GM12878 (cell line): ENCODE data around the gene RNPEP. TPM values are rescaled to one million over a fixed set of nuclear protein-coding genes. Genes with fewer than 3 reads are reported as not detected.
A peak's percentile ranks its signal among the peaks of the same experiment; 100 is the strongest.

Experiments used
- ATAC-seq: fragments of 200-7000 bp; cut with Tn5 transposase; 3 replicates; pipeline ENCODE4 v1.9.1; 2020; ENCODE audit warnings: mild to moderate bottlenecking, moderate library complexity
- BruUV-seq: library from RNA; stranded (reverse); fragments of 400-500 nt; replicated peaks from 2 replicates; lab custom pipeline; 2021; lab: Mats Ljungman, UMichigan
- CTCF ChIA-PET: fragments of 300-600 bp; sonication (Branson Sonifier 250); formaldehyde crosslinking; extraction: SDS; loops from one replicate; lab custom pipeline; 2021; ENCODE audit warnings: inconsistent platforms; lab: Yijun Ruan, JAX
- POLR2A ChIA-PET: fragments of 350-600 bp; formaldehyde crosslinking; extraction: SDS; loops from one replicate; lab custom pipeline; 2021; ENCODE audit warnings: inconsistent platforms; lab: Charles Lee
- RAD21 ChIA-PET: fragments of 300-600 bp; sonication (Branson Sonifier 250); formaldehyde crosslinking; loops from one replicate; lab custom pipeline; 2023; ENCODE audit warnings: antibody characterized with exemption; ENCODE audit not compliant: unreplicated experiment; lab: Charles Lee
- SMC1A ChIA-PET: fragments of 300-600 bp; sonication (Branson Sonifier 250); formaldehyde crosslinking; loops from one replicate; lab custom pipeline; 2023; ENCODE audit not compliant: unreplicated experiment, uncharacterized antibody; lab: Charles Lee
- DNase-seq: peaks from one replicate; pipeline ENCODE4 v3.0.0-alpha.2; 2011; ENCODE audit warnings: low read depth, low spot score
- FAIRE-seq: peaks from 3 replicates; lab custom pipeline; 2011; peaks lifted over from hg19 to GRCh38; lab: Jason Lieb, UNC
- H2AFZ ChIP-seq: 2 replicates; pipeline ENCODE4 v1.6.0; 2011; ENCODE audit warnings: low read depth, low read length, control low read depth; ENCODE audit not compliant: control insufficient read depth
- H3K27ac ChIP-seq: 2 replicates; pipeline ENCODE4 v1.5.1; 2011; ENCODE audit warnings: control low read depth; ENCODE audit not compliant: control insufficient read depth, insufficient read depth
- H3K27me3 ChIP-seq, 2 experiments: replicated peaks in 1 of 2; 2 replicates each; pipeline versions ENCODE4 v1.6.0 to v1.6.1; 2011; ENCODE audit warnings: low read length in 1 of 2; ENCODE audit not compliant: control insufficient read depth in 2 of 2, insufficient read depth in 2 of 2
- H3K36me3 ChIP-seq, 2 experiments: 2 replicates each; pipeline ENCODE4 v1.5.1; 2011; ENCODE audit warnings: low read length in 1 of 2; ENCODE audit not compliant: control insufficient read depth in 2 of 2, insufficient read depth in 2 of 2
- H3K4me1 ChIP-seq: 2 replicates; pipeline ENCODE4 v1.6.1; 2011; ENCODE audit warnings: mild to moderate bottlenecking, low read length, moderate library complexity, mixed read lengths; ENCODE audit not compliant: control insufficient read depth, insufficient read depth
- H3K4me2 ChIP-seq: 2 replicates; pipeline ENCODE4 v1.6.0; 2011; ENCODE audit warnings: control low read depth; ENCODE audit not compliant: control insufficient read depth, insufficient read depth
- H3K4me3 ChIP-seq: fragments of 200-600 bp; sonication (generic); 2 replicates; pipeline ENCODE4 v1.5.1; 2016
- H3K79me2 ChIP-seq: 2 replicates; pipeline ENCODE4 v1.6.0; 2011; ENCODE audit warnings: low read length; ENCODE audit not compliant: control insufficient read depth, insufficient read depth
- H3K9ac ChIP-seq: 2 replicates; pipeline ENCODE4 v1.8.0; 2011; ENCODE audit warnings: low read length, control low read depth, mixed read lengths; ENCODE audit not compliant: control insufficient read depth, insufficient read depth
- H3K9me3 ChIP-seq: replicated peaks from 3 replicates; pipeline ENCODE4 v1.5.1; 2011; ENCODE audit warnings: mild to moderate bottlenecking, low read length; ENCODE audit not compliant: control insufficient read depth, insufficient read depth
- H4K20me1 ChIP-seq: 2 replicates; pipeline ENCODE4 v1.6.0; 2011; ENCODE audit not compliant: control insufficient read depth, insufficient read depth
- DPF2 ChIP-seq: fragments of 450-650 bp; IDR thresholded peaks from 2 replicates; pipeline ENCODE4 v1.6.1; 2017; ENCODE audit warnings: mild to moderate bottlenecking
- NBN ChIP-seq: fragments of 450-650 bp; IDR thresholded peaks from 2 replicates; pipeline ENCODE4 v1.6.1; 2016
- NFYB ChIP-seq: IDR thresholded peaks from 2 replicates; pipeline ENCODE4 v1.6.1; 2011; ENCODE audit warnings: low read depth, mild to moderate bottlenecking, low read length, improper control_type of control experiment, moderate library complexity; ENCODE audit not compliant: insufficient read depth
- RELA ChIP-seq: fragments of 450-650 bp; IDR thresholded peaks from 2 replicates; pipeline ENCODE4 v1.8.0; 2014; ENCODE audit warnings: borderline replicate concordance; ENCODE audit not compliant: partially characterized antibody
- SREBF1 ChIP-seq: IDR thresholded peaks from 2 replicates; pipeline ENCODE4 v1.6.1; 2012; ENCODE audit warnings: mild to moderate bottlenecking, low read length
- YBX1 ChIP-seq: fragments of 450-650 bp; IDR thresholded peaks from 2 replicates; pipeline ENCODE4 v1.6.1; 2016; ENCODE audit warnings: antibody characterized with exemption
- ZNF592 ChIP-seq: fragments of 450-650 bp; IDR thresholded peaks from 2 replicates; pipeline ENCODE4 v1.6.1; 2017; ENCODE audit warnings: mild to moderate bottlenecking, moderate library complexity
- ZZZ3 ChIP-seq: IDR thresholded peaks from 2 replicates; pipeline ENCODE4 v1.6.1; 2011; ENCODE audit warnings: low read depth; ENCODE audit not compliant: control insufficient read depth, insufficient read length
- WGBS: methylation state at CpG from one replicate; pipeline ENCODE4 v1.1.6; 2016; ENCODE audit warnings: low lambda C conversion rate; ENCODE audit not compliant: insufficient replicate concordance, insufficient coverage; ENCODE audit errors: missing lambda C conversion rate; 5-methylcytosine and 5-hydroxymethylcytosine counted together
- in situ Hi-C: fragments of 300-500 bp; cut with MboI; formaldehyde crosslinking; loops from 9 replicates; pipeline ENCODE4 v1.14.3; 2018; ENCODE audit warnings: mixed read lengths
- intact Hi-C: fragments of 100-400 bp; cut with micrococcal nuclease; formaldehyde crosslinking; loops from one replicate; pipeline ENCODE4 v1.14.2; 2022; ENCODE audit not compliant: unreplicated experiment
- polyA plus RNA-seq, 11 experiments: library from polyadenylated mRNA; depleted of rRNA in 4 of 11; unstranded in 6 of 11; stranded (reverse) in 5 of 11; fragments of >200 nt; fragmentation: Nextera tagmentation in 4 of 11; fragmentation: Illumina TruSeq in 1 of 11; extraction: Ambion mirVana in 4 of 11; extraction: Trizol in 1 of 11; gene quantifications; 1 replicate in 1 of 11; 2 replicates in 10 of 11; pipeline versions ENCODE4 v1.2.1 to v1.2.3, GENCODE V29; 2011 to 2016; ENCODE audit warnings: inconsistent platforms in 2 of 11, missing spikeins in 2 of 11, low read depth in 1 of 11
- total RNA-seq, 4 experiments: library from RNA; depleted of rRNA in 3 of 4; stranded (reverse); fragments of >200 nt in 3 of 4; fragmentation: Illumina TruSeq in 1 of 4; extraction: Trizol in 1 of 4; gene quantifications; 2 replicates each; pipeline versions ENCODE4 v1.2.1 to v1.2.3, GENCODE V29; 2013 to 2021
- TF ChIP-seq, protein P1 (sequence below): IDR thresholded peaks from 2 replicates; pipeline ENCODE4 v1.6.1; 2011; ENCODE audit warnings: borderline replicate concordance, low read depth, mild to moderate bottlenecking, moderate library complexity, mixed read lengths, low read length; ENCODE audit not compliant: insufficient read depth; ENCODE audit errors: extremely low read length
- TF ChIP-seq, protein P2 (sequence below): fragments of 450-650 bp; conservative IDR thresholded peaks from 2 replicates; pipeline ENCODE4 v1.6.1; 2017; ENCODE audit warnings: mild to moderate bottlenecking, moderate library complexity
- TF ChIP-seq, protein P3 (sequence below): fragments of 450-650 bp; IDR thresholded peaks from 2 replicates; pipeline ENCODE4 v1.6.1; 2017; ENCODE audit warnings: low read depth, mild to moderate bottlenecking, moderate library complexity

The RNPEP gene
- total and polyA plus RNA-seq, 10 of the 15 experiments (the other 5 are each of a cell fraction or from before 2014, with no cell fraction given) = 18.3 to 68.2 (median 44.6) TPM

DNA sequence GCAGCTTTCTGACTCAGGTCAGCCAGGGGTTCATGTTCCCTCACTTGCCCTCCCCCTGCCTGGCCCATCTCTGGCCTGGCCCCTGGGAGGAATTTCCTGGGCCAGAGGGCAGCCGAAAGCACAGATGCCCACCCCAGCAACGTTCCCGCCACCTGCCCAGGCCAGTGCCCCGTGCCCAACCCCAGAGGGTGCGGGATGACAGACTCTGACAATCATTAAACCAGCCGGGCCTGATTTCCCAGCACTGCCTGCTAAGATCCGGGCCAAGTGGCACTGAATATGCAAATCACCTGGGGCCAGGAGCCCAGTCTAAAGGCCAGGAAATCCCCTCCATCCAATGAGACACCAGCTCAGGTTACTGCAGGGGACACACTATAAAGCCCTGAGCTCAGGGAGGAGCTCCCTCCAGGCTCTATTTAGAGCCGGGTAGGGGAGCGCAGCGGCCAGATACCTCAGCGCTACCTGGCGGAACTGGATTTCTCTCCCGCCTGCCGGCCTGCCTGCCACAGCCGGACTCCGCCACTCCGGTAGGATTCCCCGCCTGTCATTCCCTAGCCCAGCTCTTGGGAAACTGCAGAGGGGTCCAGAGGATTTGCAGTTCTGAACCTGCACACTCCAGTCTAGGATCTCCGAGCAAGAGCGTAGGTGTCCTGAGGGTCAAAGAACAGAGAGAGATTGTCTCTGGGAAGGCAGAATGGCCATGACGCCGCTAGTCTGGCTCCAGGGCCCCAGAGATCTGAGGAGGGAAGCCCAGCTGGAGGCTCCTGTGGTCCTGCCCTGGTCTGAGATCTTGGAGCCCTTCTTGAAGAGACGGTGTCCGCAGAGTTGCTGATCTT, 27.9 kb downstream of the RNPEP start, which contains the start of gene ELF3:
Gene ELF3, plus strand, starts transcription at position 408 of the 836 bp plus-strand sequence. CDS start 550 bp downstream, outside the sequence.
- TSS peak; percentile 61 for BruUV-seq
- Histone ChIP-seq H3K9me3 (no peaks in the 10 kb centered on the region), H3K27me3 (no peaks in the 10 kb centered on the region), H3K4me3 (0 out of 2 replicates have a peak within 1 kb of the TSS, but pooled peaks have one; percentile 28), H2AFZ (peak within 1 kb of the TSS; percentile 68), H3K27ac (no peak within 1 kb of the TSS), H3K4me1 (peaks cover 11% of the 10 kb centered on the region), H3K9ac (peak within 1 kb of the TSS; percentile 52), H4K20me1 (no peaks in the 10 kb centered on the region), H3K79me2 (no peaks in the 10 kb centered on the region), H3K36me3 (no peaks in the 10 kb centered on the region; a peak in 1 of 4 replicates), H3K4me2 (peak within 1 kb of the TSS; percentile 75)
- intact Hi-C loops = no loop called here
- peak; percentile 60 for DNase-seq
- RAD21 ChIA-PET = interaction anchor here (0.5 to 6.3 kb wide), 22 partner anchors 11 to 181 kb away, joined by 3 to 76 read pairs (median 4); partner anchors contain the start of genes PTPN7 and RNPEP
- SMC1A ChIA-PET = interaction anchor here (0.7 to 4.8 kb wide), 21 partner anchors 10 to 181 kb away, joined by 3 to 67 read pairs (median 4); partner anchors contain the start of gene PTPN7
- peak; percentile 95 for ATAC-seq
- FAIRE-seq = no peak
- POLR2A ChIA-PET = interaction anchor here (0.5 to 1.6 kb wide), 6 partner anchors 24 to 149 kb away, joined by 3 to 8 read pairs (median 5); partner anchors contain the start of gene TIMM17A
- WGBS = 40% methylated on average over 24 of the region's 24 CpGs
- in situ Hi-C loops = loop anchor here (5.0 kb wide), 1 partner anchor 112 kb away; the partner anchor contains the start of gene GPR37L1
- CTCF ChIA-PET = interaction anchor here (0.6 to 6.9 kb wide), 20 partner anchors 10 to 1851 kb away, joined by 3 to 171 read pairs (median 4); no protein-coding TSS in a partner anchor
- 0 out of 2 replicates have a peak, but pooled peaks have one; percentile 29 for TF ChIP-seq NBN
- TF ChIP-seq YBX1 = no peak
- TF ChIP-seq, protein P1, sequence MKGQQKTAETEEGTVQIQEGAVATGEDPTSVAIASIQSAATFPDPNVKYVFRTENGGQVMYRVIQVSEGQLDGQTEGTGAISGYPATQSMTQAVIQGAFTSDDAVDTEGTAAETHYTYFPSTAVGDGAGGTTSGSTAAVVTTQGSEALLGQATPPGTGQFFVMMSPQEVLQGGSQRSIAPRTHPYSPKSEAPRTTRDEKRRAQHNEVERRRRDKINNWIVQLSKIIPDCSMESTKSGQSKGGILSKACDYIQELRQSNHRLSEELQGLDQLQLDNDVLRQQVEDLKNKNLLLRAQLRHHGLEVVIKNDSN = no peak
- TF ChIP-seq, protein P2, sequence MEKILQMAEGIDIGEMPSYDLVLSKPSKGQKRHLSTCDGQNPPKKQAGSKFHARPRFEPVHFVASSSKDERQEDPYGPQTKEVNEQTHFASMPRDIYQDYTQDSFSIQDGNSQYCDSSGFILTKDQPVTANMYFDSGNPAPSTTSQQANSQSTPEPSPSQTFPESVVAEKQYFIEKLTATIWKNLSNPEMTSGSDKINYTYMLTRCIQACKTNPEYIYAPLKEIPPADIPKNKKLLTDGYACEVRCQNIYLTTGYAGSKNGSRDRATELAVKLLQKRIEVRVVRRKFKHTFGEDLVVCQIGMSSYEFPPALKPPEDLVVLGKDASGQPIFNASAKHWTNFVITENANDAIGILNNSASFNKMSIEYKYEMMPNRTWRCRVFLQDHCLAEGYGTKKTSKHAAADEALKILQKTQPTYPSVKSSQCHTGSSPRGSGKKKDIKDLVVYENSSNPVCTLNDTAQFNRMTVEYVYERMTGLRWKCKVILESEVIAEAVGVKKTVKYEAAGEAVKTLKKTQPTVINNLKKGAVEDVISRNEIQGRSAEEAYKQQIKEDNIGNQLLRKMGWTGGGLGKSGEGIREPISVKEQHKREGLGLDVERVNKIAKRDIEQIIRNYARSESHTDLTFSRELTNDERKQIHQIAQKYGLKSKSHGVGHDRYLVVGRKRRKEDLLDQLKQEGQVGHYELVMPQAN = 0 out of 2 replicates have a peak, but pooled peaks have one; percentile 10
- TF ChIP-seq DPF2 = peak; percentile 80
- TF ChIP-seq, protein P3, sequence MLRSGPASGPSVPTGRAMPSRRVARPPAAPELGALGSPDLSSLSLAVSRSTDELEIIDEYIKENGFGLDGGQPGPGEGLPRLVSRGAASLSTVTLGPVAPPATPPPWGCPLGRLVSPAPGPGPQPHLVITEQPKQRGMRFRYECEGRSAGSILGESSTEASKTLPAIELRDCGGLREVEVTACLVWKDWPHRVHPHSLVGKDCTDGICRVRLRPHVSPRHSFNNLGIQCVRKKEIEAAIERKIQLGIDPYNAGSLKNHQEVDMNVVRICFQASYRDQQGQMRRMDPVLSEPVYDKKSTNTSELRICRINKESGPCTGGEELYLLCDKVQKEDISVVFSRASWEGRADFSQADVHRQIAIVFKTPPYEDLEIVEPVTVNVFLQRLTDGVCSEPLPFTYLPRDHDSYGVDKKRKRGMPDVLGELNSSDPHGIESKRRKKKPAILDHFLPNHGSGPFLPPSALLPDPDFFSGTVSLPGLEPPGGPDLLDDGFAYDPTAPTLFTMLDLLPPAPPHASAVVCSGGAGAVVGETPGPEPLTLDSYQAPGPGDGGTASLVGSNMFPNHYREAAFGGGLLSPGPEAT = peak; percentile 25; the same call in 1 of the 2 replicates
- 0 out of 2 replicates have a peak, but pooled peaks have one; percentile 18 for TF ChIP-seq NFYB
- peak; percentile 19 for TF ChIP-seq RELA
- no peak for TF ChIP-seq ZZZ3
- no peak for TF ChIP-seq SREBF1
- no peak for TF ChIP-seq ZNF592
